ENCODE results near the gene ACTN1. TPM values are rescaled to one million over a fixed set of nuclear protein-coding genes. Genes with fewer than 3 reads are reported as not detected.
A peak's percentile ranks its signal among the peaks of the same experiment; 100 is the strongest.

ACTN1 gene
- total RNA-seq, 2 donors from 2014 or later: 665 to 826 TPM

DNA sequence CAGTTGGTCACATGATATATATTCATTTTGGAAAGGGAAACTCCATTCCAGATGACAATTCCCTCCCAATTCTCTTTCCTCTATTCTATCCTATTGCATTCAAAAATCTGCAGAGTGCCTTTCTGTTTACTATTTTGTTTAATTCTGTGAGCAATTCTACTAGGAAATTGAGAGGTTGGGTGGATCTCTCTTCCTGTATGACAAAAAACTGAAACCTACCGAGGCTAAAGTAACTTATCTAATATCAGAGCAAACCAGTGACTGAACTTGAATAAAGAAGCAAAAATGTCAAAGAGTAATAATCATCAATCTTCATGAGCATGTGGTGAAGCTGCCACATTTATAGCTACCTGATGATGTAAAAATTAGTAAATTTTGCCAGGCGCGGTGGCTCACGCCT, 16.6 kb upstream of the ACTN1 start:
- intact Hi-C loops (cut with DNase I): no loop called here
- no peak for DNase-seq (ENCODE audit: low spot score)

DNA sequence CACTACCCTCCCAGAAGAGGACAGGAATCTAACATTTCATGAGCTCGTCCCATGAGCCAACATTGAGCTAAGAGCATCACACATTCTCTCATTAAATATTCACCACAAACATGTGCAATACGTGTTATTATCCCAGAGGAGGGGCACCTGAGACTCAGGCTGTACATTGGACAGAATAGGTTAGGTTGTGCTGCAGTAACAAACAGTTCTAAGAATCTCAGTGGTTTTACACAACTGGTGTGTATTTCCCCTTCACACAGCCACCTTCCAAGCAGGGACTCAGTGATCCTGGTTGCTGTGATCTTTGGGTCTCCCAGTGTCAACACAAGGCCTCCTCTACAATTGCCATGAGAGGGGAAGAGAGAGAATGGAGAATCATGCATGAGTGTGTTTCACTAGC, 15.0 kb upstream of the ACTN1 start:
- intact Hi-C loops (cut with DNase I): no loop called here
- DNase-seq (ENCODE audit: low spot score): no peak

DNA sequence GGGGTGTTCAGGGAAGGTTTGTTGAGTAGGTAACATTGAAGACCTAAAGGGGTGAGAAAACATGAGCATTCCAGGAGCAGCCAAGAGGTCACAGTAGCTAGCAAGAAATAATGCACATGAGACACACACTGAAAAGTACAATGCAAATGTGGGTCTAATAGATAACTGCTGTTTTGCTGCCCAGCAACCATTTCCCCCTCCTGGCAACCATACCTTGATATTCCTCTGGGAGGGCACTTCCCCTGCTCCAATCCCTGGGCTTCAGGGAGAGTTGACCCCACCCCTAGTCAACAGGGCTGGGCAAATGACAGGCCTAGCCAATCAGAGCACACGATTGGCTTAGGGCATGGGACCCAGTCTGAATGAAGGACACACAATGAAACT, 8.5 kb upstream of the ACTN1 start:
- intact Hi-C loops (cut with DNase I): loop anchor here in 1 of 2 donors (10.0 kb wide), 1 partner anchor 57 kb away; no protein-coding TSS in a partner anchor
- DNase-seq (ENCODE audit: low spot score): no peak

DNA sequence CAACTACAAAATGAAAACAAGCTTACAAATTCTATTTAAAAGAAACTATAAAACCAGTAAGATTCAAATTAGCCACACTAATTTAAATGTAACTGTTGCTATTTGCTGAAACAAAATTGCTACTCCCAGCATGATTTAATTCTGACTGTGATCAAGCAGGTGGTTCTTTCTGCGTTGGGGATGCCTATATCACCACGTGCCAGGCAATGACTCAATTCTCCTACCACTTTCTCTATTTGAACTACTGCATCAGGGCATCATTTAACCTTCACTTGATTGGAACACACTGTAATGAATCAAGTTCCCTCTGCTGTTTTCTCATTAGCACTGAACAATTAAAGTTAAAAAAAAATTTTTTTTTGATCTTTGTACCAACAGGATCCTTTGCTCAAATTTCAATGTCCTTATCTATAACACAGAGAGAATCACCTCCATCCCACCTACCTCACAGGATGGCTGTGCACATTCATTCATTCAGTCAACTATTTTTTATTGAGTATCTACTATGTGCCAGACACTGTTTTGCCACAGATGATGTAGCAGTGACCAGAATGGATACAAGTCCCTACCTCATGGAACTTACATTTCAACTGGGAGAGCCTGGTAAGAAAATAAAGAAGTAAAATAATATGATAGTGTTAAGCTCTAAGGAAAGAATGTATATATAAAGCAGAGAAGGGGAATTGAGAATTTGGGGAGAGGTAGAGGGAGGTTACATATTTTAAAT, 8.0 kb upstream of the ACTN1 start:
- intact Hi-C loops (cut with DNase I): loop anchor here in 1 of 2 donors (10.0 kb wide), 1 partner anchor 58 kb away; no protein-coding TSS in a partner anchor
- DNase-seq (ENCODE audit: low spot score): no peak

DNA sequence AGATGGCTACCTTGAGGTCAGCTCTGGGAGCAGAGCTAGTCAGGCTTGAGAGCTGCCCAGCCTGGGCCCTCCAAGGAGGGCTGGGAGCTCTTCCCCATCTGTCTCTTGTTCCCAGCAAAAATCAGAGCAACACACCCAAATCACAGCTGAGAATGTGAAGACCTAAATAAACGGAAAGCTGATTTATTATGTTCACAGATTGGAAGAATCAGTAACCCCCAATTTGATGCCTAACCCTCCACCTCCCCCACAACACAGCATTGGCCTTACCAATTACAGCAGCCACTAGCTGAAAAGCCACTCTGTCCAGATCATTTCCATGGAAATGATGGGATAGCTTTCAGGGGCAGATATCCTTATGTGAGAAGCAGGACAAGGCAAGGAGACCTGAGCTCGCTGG, 7.1 kb upstream of the ACTN1 start:
- no peak for DNase-seq (ENCODE audit: low spot score)
- intact Hi-C loops (cut with DNase I): loop anchor here in 1 of 2 donors (10.0 kb wide), 1 partner anchor 59 kb away; no protein-coding TSS in a partner anchor

DNA sequence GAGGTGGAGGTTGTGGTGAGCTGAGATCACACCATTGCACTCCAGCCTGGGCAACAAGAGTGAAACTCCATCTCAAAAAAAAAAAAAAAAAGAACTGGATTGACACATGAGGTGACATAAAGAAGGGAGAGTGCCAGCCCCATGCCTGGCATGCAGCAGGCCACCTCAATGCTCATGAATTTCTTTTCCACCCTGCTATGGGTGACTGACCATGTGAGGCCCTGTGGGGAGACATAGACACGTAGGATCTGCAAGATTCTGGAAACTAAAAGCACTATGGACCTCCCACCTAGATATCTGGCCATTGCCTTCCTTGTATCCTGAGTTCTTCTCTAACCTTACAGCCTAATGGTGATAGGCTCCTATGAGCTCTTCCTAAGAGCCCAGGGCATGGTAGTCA, 5.6 kb upstream of the ACTN1 start:
- intact Hi-C loops (cut with DNase I): loop anchor here in 1 of 2 donors (10.0 kb wide), 1 partner anchor 60 kb away; no protein-coding TSS in a partner anchor
- no peak for DNase-seq (ENCODE audit: low spot score)

DNA sequence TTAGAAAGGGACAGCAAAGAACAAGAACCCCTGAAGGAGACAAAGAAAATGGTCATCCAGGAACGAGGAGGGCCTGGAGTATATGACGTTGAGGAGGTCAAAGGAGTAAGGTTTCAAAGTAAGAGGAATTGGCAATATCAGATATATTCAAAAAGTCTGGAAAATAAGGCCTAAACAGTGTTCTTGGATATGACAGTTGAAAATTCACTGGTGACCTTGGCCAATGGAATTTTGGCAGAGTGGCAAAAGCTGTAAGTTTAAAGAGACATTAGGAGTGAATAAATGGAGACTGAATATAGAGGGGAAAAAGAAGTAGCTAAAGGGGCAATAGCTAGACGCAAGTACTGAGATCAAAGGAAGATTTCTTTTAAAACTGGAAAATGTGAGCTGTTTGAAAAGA, 4.1 kb upstream of the ACTN1 start:
- no peak for DNase-seq (ENCODE audit: low spot score)
- intact Hi-C loops (cut with DNase I): loop anchor here in 1 of 2 donors (10.0 kb wide), 1 partner anchor 62 kb away; no protein-coding TSS in a partner anchor

DNA sequence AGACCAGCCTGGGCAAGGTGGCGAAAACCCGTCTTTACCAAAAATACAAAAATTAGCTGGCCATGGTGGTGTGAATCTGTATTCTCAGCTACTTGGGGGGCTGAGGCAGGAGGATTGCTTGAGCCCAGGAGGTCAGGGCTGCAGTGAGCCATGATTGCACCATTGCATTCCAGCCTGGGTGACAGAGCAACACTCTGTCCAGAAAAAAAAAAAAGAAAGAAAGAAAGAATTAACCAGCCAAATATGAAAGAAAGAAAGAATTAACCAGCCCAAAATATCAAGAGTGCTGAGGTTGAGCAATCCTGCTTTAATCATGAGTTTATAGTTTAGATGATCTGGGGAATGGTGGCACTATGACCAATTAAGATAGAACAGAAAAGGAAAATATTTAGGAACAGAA, 3.5 kb upstream of the ACTN1 start:
- intact Hi-C loops (cut with DNase I): loop anchor here in 1 of 2 donors (10.0 kb wide), 1 partner anchor 62 kb away; no protein-coding TSS in a partner anchor

DNA sequence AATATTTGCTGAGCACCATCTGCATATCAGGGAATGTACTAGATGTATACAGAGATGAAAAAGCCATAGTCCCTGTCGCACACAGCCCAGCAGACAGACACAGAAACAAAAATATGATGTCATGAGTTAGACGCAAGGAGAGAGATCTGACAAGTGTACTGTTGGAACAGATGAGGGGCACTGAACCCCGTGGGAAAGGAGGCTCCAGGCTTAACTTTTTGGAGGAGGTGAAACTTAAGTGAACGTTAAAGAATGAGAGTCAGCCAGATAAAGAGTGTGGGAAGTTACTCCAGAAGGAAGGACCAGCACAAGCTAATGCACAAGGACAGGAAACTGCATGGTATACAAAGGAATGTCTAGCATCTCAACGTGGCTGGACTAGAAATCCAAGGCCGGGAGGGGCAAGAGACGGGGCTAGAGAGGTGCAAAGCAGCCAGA, 2.5 kb upstream of the ACTN1 start:
- intact Hi-C loops (cut with DNase I): loop anchor here in 1 of 2 donors (10.0 kb wide), 1 partner anchor 63 kb away; no protein-coding TSS in a partner anchor
- DNase-seq (ENCODE audit: low spot score): no peak

More for the DNA sequence above, 3.5 kb upstream of the ACTN1 start:
- DNase-seq (ENCODE audit: low spot score): no peak

DNA sequence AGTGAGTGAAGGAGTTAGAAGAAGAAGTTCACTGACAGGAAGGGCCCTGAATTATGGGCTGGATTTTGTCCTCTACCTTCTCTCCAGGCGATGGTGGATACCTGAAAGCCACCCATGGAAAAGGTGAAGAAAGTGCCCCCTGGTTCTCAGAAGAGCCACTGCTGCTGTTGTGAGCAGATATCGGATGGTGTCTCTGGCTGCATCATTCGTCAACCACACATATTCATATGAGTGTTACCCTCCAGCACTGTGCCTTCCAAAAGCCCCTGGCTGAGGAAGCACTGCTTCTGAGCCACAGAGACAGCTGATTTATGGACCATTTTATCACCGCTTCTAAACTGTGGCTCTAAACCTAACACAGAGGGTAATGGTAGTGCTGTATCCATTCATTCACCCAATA, 2.0 kb upstream of the ACTN1 start:
- intact Hi-C loops (cut with DNase I): loop anchor here in 1 of 2 donors (10.0 kb wide), 1 partner anchor 64 kb away; no protein-coding TSS in a partner anchor
- DNase-seq (ENCODE audit: low spot score): no peak

DNA sequence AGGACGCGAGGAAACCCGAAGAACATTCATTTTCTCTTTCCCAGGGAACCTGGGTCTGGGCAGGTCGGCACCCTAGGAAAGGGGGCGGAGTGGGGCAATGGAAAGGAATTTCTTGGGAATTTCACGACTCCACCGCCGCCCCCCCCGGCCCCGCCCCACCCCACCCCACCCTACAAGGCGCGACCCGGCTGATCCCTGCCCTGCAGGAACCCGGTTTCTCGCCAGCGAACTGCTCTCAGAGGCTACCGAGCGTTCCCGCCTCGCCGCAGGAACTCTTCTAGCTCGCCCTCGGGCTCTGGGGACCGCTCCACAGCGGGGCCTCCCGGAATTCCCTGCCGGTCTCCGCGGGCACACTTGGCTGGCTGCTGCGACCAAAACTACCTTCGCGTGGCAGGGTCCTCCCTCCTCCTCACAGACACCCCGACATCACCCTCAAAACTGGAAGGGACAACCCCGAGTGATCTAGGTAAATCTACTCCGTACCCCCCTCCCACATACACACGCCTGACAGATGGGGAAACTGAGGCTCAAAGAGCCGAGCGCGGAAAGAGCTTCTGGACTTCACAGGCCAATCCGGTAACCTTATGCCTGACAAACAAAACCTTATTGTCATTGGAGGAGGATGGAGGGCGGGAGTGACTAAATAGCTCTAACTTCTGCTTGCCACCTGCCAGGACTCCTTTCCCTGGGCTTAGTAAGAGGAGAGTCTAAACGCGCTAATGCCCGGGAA, 785 bp upstream of the ACTN1 start:
- DNase-seq (ENCODE audit: low spot score): peak; percentile 90
- intact Hi-C loops (cut with DNase I): loop anchor here (10.0 kb wide), 2 partner anchors 55 to 65 kb away; no protein-coding TSS in a partner anchor

DNA sequence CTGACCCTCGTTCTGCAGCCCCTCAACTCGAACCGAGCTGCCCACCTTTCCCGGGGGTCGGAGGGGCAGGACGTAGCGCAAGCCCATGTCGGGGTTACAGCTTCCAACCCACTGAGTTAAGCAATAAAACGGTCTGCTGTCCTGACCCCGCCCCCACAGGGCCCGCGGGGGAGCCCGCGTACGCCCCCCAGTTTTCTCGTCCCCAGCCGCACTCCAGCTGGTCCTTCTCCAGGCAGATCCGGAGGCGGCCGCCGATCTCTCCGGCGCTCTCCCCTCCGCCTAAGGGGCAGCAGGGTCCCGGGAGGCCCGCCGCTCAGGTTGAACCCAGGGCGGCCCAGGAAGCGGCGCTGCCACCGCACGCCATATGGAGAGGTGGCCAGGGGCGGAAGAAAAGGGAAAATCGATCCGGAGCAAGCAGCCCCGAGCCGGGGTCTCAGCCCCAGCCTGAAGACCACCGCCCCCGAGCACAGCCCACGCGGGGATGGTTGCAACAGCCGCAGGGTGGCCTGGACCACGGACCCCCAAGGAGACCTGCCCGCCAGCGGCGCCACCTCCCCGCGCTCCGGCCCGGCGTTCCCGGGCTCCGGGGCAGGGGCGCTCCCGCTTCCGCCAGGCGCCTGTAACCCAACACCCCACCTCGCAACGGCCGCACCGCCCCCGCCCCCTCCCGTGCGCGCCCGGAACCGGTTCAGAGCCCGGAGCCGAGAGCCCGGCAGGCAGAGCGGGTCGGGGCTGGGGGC, 760 bp downstream of the ACTN1 start:
- intact Hi-C loops (cut with DNase I): loop anchor here in 1 of 2 donors (10.0 kb wide), 1 partner anchor 54 kb away; no protein-coding TSS in a partner anchor
- DNase-seq (ENCODE audit: low spot score): peak; percentile 88

DNA sequence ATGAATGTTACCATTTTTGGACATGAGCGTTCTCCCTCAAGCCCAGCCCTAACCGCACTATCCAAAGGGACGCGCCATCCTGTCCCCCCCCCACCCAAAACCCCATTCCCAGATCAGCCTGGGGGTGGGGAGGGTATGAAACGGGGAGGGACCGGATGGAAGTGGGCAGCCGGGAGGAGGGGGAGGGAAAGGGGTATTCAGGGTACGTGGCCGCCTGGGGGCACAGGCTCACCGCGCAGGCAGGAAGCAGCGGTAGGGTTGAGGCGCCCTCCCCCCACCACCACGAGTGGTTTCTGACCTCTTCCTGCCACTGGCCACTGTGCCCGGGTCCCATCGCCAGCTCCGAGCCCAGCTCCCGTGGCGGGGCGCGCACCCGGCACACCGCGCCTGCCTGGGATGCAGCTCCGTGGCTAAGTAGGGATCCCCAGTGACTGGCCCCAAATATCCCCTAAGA, 1.4 kb downstream of the ACTN1 start:
- DNase-seq (ENCODE audit: low spot score): peak; percentile 93
- intact Hi-C loops (cut with DNase I): loop anchor here in 1 of 2 donors (10.0 kb wide), 1 partner anchor 53 kb away; no protein-coding TSS in a partner anchor

DNA sequence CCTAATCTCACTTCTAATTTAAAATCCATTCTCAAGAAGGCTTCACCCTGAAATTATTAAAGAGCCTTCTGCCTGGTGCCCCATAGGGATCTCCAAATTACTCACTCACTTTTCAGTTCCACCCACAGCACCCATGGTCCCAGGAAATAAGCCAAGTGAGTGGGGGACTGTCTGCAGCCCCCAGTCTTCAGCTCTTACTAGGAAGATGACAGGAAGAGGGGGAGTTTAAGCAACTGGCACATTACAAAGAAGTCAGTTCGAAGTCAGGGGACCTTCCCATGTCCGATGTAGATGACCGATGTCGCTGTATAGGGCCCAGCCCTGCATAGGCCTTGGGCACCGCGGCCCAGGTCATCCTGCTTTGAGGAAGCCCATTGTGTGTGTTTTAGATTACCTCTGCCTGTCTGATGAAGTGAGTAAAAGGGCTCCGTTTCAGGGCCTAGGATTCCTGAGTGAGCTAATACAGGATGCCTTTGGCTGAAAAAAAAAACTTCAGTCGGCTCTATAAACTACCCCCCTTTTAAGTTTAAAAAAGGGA, 1.9 kb downstream of the ACTN1 start:
- intact Hi-C loops (cut with DNase I): loop anchor here in 1 of 2 donors (10.0 kb wide), 1 partner anchor 52 kb away; no protein-coding TSS in a partner anchor
- DNase-seq (ENCODE audit: low spot score): no peak

DNA sequence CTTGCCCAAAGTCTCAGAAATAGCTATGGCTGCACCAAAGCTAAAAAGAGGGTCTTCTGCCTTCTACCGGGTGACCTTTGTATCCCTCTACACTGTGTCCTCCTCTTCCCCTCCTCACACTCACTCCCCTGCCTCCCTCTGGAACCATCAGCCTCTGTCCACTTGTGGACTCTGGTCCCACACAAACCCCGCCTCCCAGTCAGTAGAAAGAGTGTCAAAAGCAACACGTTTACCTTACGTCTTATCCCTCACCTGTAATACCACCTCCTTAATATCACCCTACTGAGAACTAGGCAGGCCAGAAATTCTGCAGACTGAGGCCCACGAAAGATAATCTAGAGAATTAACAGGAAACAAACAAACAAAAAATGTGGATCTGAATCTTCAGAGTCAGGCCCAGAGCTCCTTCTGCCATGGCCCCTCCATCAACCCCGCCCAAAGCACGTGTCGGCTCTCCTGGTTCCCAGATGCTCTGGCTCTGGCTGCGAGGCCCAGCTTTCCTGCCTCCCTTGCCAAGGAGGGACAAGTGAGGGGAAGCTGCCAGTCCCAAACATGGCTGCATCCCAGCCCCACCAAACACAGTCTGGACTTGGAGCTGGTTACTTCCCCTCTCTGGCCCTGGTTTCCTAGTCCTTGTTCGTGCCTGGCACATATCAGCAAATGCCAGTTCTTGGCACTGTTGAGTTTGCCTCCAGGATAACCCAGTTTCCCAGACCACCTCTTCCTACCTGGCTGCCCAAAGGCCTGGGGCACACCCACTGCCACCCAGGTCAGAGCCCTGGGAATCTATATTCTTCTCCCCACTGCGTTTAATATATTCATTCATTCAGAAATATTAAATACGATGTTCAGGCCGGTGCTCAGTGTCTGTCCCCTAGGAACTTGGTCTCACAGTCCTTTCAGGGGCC, 2.7 kb downstream of the ACTN1 start:
- DNase-seq (ENCODE audit: low spot score): no peak
- intact Hi-C loops (cut with DNase I): loop anchor here in 1 of 2 donors (10.0 kb wide), 1 partner anchor 52 kb away; no protein-coding TSS in a partner anchor

DNA sequence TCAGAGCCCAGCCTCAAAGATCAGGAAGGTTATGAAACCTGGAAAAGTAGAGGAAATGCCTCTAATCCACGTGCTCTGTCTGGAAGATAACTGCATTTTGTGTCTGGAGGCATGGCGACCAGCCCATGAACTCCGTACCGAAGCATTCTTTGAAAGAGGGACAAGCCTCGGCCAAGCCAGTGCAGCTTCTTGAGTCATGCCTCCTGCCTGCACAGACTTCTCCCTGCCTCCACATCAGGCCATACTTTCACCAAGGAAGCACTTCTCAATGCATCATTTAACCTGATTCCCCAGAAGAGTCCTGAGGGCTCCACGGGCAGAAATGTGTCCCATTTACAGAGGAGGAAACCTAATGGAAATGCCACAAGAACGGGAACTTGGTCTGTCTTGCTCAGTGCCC, 3.4 kb downstream of the ACTN1 start:
- peak; percentile 90 for DNase-seq (ENCODE audit: low spot score)
- intact Hi-C loops (cut with DNase I): loop anchor here in 1 of 2 donors (10.0 kb wide), 1 partner anchor 51 kb away; no protein-coding TSS in a partner anchor

DNA sequence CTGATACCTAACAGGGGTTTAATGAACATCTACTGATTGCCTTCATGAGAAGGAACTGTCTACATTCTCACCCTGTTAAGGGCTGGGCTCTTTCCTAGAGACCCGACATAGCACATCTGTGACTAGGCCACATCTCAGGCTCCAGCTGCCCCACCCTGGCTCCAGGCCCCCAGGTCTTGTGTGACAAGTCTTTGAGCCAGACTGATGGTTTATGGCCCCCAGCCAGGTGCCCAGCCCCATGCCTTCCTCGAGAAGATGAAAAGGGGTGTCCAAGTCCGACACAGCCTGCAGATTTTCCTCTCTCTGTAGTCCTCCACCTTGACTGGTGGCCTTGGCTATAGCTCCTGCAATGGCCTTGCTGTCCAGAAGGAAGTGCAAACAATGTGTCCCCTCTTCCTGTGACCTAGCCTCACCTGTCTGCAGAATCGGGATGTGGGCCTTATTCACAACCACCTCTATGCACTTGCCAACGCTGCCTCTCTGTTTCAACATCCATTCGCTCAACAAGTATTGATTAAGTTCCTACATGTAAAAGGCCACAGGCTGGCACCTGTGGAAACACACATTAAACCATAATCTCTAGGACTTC, 4.2 kb downstream of the ACTN1 start:
- DNase-seq (ENCODE audit: low spot score): no peak
- intact Hi-C loops (cut with DNase I): loop anchor here in 1 of 2 donors (10.0 kb wide), 1 partner anchor 50 kb away; no protein-coding TSS in a partner anchor

Measured in posterior vena cava (tissue), 2 donors.